Amygdala (tissue), 56 donors: ENCODE results near the gene BRD3OS.

ENCODE experiments used
- DNase-seq, 56 donors: peaks; one replicate each; lab custom pipeline; 2025; lab: John Stamatoyannopoulos, UW

Gene BRD3OS

DNA sequence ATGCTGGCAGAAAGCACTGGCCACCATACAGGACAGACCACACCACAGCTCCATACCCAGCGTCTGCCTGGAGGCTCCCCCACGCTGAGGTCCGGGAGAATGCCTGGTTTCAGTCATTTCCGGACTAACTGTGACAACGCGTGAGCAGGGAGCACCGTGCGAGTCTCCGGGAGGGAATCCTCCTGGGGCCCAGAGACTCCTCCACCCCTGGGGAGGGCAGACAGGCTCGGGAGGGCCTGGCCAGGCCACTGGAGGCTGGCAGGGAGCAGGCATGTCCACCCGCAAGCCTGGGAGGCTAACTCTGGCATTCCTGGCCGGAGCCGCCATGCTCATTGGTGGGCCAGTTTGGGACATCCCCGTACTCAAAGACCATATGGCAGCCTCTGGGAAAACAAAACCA is 6.5 kb downstream of the BRD3OS start:
- DNase-seq: no peak

DNA sequence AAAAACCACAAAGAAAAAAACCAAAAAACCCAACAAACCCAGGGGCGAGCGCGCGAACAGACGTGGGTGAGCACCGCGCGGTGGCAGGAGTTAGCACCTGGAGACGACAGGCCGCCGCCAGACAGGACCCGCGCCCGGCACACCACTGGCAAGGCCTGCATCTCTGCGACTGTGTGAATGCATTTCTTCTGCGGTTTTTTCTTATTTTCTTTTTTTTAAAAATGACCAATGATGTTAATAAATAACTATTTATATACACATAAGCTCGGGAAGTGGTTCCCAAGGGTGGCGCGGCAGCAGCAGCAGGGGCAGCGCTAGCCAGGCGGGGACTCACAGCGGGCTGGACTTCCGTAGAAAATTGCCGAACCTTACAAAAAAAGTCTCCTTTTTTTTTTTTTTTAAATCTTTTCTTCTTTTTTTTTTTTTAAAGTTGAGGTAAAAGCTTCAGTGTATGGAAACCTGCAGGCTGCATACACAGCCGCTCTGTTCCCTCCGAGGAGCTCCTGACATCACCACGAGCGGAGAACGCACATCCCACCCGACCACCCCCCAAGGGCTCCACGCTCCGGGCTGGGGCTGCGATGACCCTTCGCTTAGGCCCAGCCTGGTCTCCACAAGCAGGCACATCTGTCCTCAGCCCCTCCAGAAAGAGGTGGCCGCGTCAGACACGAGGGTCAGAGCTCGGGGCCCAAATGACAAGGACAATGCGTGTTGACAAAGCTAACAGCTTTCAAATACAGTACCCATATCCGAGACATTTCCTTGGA is 7.4 kb downstream of the BRD3OS start:
- DNase-seq: no peak

DNA sequence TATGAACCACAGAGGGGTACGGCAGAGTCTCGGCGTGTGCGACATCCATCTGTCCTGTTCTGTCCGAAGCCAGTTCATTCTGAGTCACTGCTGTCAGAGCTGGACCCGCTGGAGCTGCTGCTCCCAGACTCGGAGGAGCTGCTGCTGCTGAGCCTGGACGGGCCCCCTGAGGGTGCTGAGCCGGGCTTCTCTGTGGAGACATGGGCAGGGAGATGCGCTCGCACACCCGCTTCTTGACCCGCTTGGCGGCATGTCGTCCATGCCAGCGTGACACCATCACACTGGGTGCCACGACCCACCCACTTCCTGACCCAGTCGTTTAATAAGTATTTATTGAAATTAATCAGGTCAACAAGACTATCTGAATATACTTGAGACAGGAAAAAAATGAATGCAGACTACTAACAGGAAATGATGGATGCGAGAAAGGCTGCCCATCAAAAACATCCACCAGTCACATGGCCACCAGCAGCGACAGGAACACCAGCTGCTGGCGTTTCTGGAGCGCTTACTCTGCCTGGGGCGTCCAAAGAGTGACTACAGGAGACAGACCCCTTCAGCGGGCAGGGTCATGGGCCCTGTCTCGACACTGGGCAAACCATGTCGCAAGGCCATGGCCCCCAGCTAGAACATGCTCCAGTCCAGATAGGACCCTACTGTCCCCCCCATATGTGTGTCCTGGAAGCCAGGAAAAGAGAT is 8.4 kb downstream of the BRD3OS start:
- DNase-seq: no peak

DNA sequence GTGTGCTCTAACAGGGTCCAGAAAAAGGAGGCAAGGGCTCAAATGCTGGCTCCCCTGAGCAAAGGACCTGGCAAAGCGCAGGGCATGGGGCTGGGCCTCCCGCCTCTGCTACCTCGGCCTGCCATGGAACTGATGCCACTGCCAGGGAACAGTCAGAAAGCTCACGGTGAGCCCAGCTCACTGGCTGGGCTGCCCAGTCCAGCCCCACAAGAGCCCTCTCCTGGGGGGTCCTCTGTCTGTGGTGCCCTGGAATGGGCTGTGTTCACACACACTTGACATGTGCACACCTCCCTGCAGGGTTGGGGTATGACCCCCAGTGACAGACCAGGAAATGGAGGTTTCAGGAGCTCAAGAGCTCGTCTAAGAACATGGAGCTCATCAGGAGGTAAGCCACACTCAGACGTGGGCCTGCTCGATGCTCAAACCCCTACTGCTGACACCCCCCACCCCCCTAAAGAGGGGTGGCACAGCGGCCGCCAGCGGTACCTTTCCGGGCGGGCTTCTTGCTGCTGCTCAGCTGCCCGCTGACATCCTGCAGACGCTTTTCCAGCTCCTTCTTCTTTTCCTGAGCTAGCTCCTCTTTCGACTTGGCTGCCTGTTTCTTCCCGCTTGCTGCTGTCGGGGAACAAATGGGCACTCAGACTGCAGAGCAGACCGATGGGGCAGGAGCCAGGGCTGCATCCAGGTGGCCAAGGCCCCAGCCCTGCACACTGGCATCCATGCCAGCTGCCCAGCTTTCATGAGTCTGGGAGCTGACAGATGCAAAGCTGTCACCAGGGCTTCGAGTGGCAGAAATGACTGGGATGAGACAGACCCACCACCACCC is 9.1 kb downstream of the BRD3OS start:
- no peak for DNase-seq

DNA sequence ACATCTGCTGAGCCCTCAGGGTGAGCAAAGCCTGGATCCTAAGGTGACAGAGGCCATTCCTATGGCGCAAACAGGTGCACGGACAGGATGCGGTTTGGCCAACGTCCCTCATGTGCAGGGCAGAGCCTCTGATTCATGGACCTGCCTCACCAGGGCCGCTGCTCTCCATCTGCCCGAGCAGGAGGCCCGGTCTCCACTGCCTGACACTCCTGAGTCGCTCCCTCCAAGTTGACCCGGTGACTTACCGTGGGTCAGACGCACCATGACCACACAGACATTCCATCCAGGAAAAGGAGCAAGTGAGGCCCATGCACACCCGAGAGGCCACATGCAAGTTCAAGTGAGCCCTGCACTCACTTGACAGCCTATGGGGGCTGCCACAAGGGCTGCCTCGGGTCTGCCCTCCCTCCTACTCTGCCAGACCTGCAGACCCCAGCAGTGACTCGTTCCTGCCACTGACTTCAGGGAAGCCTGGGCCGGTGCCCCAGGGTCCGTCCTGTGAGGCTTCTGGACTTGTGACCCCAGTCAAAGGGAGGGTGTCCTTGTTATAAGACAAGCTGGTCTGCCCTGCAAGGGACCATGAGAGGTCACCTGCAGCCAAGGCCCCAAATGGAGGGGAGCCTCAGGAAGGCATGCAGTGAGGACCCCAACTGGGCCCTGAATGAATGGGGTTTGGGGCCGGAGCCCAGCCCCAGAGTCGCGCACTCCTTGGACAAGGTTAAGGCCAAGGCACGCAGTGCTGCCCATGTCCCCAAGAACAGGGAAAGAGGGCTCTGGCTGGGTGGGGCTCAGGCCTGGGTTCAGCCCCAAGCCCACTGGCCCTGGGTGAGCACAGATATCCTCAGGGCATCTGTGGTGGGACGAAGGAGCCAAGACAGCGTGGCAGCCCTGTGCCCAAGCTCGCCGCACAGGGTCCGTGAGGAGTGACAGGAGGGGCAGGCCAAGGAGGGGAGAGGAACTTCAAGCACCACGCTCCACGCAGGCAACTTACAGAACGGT is 10.1 kb downstream of the BRD3OS start:
- DNase-seq: no peak

DNA sequence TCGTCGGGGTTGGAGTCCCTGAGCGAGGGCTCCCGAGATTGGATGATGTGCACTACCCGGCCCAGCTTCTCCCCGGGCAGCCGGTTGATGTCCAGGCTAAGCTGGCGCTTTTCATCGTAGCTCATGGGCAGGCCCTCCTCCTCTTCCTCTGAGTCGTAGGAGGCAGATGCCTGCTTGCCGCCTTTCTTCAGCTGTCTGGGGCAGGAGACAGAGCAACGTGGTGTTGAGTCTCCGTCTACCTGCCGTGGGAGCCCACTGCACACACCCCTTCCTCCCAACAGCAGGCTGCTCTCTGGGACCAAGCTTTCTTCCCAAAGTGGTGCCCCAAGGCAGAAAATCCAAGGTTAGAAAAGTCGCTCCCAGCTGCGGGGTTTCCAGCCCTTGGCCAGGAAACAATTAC is 10.8 kb downstream of the BRD3OS start:
- DNase-seq: no peak

DNA sequence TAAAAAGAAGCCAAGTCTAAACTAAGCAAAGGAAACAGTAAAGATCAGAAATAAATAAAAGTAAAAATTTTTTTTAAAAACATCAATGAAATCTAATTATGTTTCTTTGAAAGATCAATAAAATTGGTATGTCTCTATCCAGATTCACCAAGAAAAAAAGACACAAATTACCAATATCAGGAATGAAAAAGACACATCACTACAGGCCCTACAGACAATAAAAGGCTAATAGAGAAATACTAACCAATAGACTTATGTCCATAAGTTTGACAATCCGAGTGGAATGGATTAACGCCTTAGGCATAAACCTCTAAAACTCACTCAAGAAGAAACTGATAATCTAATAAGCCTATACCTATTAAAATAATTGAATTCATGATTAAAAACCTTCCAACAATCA is 12.4 kb downstream of the BRD3OS start:
- no peak for DNase-seq

DNA sequence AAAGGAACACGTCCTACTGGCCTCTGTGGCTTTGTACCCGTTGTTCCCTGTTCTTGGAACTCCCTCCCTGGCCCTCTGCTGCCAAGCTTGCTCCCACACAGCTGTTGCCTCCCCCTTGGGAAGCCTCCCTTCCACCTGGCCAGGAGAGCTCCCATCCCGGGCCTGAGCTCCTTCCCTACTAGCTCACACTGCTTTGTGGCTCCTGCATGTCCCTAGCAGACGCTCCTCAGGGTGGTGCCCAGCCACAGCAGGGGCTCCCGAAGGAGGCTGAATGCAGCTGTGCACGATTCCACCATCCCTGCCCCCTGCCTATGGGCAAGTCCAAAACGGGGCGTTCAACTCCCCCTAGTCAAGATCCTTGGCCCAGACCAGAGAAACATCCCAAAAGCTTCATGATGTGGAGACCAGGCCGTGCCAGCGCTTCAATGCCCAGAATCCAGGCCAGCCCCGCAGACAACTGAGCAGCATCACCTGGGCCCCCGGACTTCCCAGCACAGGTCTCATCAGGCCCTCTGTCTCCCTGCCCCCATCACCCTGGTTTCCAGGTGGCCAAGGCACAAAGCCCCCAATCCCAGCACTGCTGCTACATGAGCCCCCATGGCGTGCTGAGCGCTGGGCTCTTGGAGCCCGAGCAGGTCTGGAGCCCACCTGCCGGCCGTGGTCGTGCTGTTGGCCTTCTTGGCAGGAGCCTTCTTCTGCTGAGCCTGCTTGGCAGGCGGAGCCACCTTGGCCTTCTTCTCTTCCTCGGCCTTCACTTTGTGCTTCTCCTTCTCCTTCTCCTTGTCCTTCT is 14.3 kb downstream of the BRD3OS start:
- peak in 2 of 56 donors; percentile 20 to 29 for DNase-seq

DNA sequence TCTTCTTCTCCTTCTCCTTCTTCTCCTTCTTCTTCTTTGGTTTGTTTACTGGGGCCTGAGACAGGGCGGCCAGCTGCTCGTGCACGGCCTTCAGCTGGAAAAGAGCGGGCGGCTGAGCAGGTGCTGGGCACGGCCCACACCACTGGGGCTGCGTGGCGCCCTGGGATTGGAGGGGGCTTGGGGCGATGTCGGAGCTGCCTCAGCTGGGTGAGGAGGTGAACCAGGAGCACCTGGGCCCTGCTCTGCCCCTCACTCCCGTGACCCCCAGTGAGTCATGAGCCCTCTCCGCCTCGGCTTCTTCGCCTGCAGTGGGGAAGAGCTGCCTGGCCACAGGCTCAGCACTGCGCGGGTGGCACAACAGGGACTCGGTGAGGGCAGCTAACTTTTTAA is 14.9 kb downstream of the BRD3OS start:
- no peak for DNase-seq

DNA sequence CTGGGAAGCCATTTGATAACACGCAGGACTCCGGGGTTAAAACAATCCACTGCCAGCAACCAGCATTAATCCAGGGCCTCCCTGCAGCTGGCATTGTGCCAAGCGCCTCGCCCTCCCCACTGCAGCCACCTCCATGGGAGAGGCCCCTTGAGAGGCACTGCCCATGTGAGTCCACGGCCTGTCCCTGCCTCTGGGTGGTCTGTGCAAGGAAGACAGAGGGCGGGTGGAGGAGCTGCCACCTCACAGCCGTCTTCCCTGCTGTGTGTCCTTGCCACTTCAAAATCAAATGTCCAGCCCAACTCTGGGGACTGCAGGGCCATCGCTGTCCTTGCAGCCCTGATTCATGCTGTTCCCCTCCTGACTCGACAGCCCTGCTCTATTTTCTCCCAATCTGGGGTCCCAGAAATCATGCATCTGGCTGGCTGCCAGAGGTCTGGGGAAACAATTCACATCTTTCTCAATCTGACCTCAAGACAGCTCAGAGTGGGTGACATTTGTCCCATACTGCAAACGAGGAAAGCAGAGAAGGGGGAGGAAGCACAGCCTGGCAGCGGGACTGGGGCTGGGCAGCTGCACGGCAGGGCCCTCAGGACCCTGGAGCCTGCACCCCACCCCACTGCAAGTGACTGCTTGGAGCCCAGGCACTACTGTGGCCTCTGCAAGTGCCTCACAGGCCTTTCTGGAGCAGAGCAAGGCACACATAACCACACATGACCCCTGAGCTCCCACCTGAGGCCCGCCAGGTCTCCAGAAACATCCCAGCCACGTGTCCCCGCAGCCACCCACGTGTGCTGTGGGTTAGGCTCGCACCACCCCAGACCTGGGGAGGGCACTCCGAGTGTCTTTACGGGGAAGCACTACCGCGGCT is 15.7 kb downstream of the BRD3OS start:
- peak in 1 of 56 donors; percentile 22 for DNase-seq

DNA sequence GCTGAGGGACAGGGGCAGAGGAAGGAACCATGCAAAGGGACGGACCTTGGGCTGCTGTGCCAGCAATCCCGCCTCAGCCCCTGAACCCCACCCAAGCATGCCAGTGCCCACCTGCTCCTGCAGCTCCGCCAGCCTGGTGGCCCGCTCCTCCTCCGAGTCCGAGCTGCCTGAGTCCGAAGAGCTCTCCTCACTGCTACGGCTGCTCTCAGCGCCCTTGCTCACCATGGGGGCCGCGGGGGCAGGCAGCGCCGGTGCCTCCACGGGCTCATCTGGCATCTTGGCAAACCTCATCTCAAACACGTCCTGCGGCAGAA is 16.3 kb downstream of the BRD3OS start:
- no peak for DNase-seq

DNA sequence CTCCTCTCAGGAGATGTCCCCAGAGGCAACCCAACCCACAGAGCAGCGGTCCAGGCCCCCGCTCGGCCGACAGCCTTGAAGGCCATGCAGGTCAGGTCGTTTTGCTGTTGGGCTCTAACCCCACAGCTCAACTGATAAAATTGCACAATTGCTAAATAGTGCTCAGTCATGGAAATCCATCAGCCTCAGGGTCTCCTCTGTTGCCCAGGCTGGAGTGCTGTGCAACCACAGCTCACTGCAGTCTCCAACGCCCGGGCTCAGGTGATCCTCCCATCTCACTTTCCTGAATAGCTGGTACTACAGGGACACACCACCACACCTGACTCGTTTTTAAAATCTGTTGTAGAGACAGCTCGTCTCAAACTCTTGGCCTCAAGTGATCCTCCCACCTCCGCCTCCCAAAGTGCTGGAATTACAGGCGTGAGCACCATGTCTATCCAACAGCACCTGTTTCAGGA is 18.3 kb downstream of the BRD3OS start:
- DNase-seq: no peak

DNA sequence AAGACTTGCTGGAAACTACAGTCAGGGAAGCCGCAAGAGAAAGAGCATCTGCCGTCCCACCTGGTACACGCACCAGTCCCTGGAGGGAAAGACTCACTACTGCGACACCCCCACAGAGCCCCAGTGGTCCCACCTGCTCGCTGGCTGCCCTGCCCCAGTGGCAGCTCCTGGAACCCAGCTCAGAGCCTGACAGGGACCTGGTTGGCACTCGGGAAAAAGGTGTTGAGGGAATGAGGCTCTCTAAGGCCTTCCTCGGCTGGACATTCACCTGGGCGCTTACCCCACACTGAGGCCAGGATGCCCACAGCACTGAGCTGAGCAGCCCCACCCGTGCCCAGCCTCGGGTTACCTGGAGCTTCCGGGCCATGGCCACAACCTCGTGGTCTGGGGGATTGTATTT is 19.7 kb downstream of the BRD3OS start:
- no peak for DNase-seq

DNA sequence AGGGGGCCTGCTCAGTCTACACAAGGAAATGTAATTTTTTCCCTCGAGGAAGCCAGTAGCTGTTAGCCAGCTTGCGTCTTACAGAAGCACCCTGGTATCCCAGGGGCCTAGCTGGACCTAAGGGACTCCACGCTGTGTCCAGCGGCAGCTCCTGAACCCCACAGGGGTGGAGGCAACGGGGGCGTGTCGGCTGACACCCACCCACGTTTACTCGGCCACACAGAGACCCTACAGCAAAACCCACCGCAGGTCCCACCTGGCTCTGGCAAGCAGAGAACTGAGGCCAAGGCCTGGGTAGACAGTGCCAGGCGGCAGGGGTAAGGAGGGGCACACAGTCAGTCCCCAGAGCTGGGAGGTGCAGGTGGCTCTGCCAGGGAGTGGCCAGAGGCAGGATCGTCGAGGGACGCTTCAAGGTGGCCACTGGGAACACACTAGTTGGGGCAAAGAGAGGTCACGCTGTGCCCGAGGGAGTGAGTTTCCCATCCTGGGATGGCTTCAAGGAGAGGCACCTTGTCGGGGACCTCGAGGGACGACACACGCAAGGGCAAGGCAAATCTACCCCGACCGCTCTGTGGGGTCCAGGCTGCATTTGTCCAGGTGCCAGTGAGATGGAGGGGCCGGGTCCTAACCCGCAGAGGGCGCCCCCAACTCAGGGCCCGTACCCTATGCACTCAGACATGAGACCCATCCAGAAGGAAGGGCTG is 20.7 kb downstream of the BRD3OS start:
- no peak for DNase-seq

DNA sequence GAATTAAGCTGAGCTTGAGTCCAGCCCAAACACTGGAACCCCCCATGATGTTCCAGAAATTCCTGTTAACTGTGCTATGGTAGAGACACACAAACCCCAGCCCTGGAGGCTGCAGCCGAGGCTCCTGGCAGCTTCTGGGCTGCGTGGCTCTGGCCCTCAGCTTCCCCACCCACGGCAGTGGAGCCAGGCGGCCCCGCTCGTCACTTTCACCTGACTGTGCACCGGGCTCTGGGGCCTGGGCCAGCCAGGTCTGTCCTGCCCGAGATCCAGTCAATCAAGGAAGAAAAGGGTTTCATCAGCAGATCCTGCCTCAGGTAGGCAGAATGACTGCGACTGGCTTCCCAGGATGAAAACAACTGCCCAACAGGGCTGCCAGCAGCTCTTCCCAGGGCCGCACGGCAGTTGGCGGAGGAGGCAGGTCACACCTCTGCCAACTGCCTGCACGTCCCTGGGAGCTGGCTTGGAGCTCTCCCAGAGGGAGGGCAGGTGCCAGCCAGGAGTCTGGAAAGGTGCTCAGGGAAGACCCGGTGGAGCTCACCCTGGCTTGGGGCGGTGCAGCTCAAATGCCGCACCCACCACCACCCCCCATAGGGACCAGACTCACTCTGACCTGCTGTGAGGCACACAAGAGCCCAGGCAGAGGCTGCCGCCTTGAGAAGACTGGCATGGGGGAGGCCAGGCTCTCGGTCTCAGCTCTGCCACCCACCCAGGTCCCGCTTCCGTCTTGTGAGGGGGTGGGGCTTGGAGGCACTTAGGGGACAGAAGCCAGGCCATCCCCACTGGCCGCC is 21.8 kb downstream of the BRD3OS start:
- no peak for DNase-seq

DNA sequence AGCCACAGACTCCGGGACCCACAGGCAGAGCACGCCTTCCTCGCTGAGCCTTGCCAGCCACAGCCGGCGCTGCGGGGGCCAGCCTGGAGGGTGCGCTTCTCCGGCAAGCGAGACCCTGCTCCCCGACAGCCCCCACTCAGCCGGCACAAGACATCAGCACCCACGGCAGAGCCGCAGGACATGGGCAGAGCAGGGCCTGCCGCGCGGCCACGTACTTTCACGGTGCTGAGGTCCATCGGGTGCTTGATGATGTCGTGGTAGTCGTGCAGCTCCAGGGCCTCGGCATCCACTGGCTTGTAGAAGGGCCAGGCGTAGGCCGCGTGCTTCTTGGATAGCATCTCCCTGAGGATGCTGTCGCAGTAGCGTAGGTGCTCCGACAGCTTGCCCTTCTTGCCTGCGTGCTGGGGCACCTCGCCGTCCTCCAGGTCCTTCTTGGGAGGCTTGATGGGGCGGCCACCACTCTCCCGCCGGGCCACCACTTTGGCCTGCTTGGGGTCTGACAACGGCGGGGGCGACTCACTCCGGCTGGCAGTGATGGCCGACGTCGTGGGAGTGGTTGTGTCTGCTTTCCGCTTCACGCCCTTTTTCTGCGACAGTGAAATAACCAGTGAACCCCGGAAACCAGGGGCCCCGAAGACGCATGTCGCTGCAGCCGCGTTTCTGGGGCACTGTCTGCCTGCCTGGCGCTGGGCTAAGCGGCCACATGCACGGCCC is 22.7 kb downstream of the BRD3OS start:
- DNase-seq: no peak
